ENCODE measurements around the gene ARHGAP24. TPM values are rescaled to one million over a fixed set of nuclear protein-coding genes. Genes with fewer than 3 reads are reported as not detected.
"Not testable (repeated sequence)": the region's sequence is repeated elsewhere in the genome, so short reads cannot be mapped to it uniquely, and the experiment has no call there.

Gene ARHGAP24
- total RNA-seq, 1 donor from 2014 or later, result 40.3 TPM

DNA sequence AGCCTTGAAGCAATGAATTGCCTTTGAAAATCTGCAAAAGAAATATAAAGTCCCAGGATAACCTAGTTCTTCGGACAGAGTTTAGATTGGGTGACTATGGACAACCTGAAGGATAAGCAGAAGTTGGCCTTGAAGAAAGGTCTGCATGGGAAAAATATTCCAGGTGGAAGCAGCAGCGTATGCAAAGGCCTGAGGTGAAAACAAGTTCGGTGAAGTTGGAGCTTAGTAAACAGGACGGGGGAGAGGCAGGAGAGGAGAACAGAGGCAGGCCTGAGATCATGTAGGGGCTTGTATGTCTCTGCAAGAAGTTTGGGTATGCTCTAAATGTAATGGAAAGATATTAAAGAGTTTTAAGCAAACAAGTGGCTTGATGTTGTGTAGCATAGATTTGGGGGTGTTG, 176.0 kb downstream of the ARHGAP24 start:
- DNase-seq (ENCODE audit: low read depth in 2 of 2), result no peak

DNA sequence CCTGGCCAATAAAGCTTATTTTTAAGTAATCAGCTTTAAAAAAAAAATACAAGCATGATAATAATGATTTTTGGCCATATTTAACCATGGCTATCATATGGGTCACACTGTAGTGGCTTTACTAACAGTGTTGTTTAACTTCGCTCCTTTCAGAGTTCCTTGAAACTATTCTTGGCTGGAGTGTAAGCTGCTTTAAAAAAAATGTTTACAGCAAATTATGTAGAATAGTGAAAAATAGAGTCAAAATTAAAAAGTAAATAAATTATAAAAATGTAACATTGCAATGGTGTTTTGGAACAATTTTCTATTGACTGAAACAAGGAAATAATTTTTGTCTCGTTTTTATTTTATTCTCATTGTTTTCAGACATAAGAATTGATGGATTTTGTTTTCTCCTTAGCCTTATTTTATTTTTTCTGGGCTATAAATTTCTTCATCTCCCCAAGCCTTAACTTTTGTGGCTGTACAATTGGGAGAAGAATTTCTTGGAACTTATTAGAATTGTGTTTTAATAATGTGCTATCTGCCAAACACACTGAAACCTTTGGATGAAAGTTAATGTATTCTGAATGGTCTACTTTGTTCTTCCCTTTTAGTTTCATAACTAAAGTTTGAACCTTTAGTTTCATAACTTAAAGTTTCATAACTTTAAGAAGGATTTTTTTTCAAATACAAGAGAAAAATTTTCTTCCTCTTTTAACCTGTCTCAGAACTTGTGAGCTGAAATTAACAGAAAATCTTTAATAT, 182.0 kb downstream of the ARHGAP24 start:
- DNase-seq (ENCODE audit: low read depth in 2 of 2), result no peak

DNA sequence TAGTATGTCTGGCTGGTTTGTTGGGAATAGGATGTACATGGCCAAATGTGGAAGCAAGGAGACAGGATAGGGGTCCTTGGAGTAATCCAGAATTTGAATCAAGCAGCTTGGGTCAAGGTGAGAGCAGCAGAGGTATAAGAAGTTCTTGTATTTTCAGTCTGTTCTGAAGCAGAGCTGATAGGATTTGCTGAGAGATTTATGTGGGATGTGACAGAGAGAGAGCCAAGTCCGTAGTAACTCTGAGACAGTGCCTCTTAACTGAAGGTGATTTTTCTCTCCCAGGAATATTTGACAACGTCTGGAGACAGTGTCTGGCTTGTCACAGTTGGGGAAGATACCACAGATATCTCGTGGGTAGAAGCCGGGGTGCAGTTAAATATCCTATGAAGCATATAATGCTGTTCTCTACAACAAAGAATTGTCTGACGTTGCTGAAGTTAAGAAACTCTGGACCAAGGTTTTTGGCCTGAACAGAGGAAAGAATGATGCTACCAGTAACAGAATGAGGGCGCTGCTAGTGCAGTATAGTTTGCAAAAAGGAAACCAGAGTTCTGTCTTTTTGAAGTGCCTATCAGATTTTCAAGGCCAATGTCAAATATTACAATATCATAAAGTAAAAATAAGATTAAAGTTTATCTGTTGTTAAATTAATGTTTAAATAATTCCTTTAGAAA, 184.0 kb downstream of the ARHGAP24 start:
- no peak for DNase-seq (ENCODE audit: low read depth in 2 of 2)

DNA sequence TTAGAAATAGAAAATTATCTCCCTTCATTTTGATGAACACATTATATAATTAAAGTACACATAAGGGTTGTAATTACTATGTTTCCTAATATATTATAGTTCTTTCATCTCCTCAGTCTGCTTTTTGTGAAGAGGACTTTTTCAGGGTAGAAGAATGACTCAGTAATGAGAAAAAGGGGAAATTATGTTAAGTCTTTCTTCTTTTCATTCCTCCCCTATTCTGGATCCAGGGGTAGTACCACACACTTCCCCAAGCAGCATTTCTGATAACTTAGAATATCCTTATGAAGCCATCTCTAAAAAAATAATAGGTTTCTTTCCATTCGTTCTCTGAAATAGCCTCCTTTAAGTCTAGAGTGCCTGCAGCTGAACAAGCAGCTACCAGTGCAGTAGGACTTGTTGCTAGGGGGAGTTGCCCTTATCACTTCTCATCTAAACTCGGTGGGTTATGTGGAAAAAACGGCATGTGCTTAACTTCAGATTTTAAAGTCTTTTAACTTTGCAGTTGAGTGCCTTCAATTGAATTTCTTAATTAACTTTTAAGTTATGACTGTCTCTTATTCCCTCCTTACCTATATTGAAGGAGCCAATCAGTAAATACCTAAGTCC, 184.8 kb downstream of the ARHGAP24 start:
- DNase-seq (ENCODE audit: low read depth in 2 of 2), result no peak

DNA sequence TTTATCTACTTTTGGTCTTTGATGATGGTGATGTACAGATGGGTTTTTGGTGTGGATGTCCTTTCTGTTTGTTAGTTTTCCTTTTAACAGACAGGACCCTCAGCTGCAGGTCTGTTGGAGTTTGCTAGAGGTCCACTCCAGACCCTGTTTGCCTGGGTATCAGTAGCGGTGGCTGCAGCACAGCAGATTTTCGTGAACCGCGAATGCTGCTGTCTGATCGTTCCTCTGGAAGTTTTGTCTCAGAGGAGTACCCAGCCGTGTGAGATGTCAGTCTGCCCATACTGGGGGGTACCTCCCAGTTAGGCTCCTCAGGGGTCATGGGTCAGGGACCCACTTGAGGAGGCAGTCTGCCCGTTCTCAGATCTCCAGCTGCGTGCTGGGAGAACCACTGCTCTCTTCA, 191.7 kb downstream of the ARHGAP24 start:
- DNase-seq (ENCODE audit: low read depth in 2 of 2), result not testable (repeated sequence)

DNA sequence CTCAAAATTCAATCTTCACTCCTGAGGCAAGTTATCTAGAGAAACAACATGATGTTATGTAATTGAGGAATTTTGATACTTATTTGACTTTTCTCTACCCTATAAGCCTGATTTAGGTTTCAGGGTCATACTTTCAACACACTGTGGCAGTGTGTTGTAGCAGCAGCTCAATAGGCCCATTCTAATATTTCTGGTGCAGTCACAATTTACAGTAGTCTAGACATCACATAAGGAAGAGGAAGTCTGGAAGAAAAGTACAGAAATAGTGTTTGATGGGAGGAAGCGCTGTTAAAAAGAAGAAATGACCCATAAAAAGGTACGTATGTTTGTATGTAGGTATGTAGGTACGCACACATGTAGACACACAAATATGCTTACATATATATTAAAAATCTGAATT, 194.3 kb downstream of the ARHGAP24 start:
- no peak for DNase-seq (ENCODE audit: low read depth in 2 of 2)

DNA sequence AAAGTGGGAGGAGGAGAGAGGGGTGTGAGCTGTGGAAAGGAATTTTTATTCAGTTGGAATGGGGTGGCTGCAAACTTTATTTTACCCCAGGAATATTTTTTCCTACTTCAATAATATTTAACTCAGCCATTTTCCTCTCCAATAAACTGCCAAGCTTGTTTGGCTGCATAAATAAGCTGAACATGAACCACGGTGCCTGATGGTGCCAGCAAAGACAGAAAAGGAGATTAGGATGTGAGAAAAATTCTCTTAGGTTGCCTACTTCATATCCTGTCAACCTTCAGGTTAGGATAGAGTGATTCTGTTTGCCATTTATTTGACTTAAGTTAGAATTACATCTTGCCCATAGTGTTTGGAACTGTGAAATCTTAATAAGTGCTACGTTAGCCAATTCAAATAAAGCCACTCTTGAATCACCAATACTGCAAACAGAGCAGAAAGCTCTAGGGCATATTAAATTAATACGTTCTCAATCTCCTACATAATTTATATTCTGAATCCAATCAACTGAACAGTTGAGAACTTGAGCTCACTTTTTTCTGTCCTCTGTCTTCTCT, 195.1 kb downstream of the ARHGAP24 start:
- no peak for DNase-seq (ENCODE audit: low read depth in 2 of 2)

DNA sequence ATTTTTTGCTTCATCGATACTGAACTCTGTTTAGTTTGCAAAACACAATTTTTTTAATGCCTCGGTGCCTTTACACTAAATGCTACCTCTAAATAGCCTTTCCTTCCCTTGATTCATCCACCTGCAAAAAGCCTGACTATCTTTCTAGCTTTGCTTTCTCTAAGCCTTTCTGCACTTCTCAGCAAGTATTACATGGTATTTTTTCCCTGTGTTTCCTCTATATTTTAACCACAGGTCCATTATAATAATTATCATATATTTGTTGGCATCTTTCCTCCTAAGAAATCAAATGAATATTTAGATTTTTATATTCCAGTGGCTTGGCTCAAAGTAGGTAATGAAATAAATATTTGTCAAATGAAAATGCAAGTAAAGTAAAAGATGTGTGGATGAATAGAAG, 196.2 kb downstream of the ARHGAP24 start:
- DNase-seq (ENCODE audit: low read depth in 2 of 2), result no peak

DNA sequence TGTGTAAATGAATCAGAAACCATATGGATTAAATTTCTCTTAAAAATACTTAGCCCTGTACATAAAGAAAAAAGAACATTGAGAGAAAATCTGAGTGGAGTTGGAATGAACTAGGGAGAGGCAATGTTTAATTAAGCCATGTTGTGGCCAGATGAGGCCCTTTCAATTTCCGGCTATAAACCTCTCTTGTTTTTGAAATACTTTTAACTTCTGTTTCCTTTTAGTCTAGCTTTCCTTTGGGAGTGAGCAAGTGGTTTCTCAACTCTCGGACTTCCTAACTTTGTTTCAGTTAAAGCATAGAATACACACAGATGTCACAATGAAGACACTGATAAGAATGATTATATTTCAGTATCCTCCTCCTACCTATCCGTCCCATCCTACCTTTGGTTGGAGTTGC, 197.2 kb downstream of the ARHGAP24 start:
- no peak for DNase-seq (ENCODE audit: low read depth in 2 of 2)

DNA sequence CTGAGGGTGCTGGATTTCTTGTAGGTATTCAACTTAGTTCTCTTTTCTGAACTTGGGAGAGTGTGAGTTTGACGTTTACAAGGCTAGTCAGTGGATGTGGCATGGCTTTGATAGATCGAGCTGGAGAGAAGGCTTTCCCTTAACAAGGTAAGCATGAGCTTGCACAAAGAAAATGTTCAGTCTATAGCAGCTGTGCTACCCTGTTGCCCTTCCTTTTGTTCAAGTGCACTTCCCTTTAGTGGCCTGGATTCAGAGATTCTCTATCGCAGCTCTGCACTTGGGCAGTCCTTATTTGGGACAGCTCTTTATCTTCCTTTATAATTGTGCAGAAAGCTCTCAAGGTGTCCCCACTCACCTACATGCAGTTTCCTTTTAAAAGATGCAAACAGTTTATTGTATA, 198.0 kb downstream of the ARHGAP24 start:
- DNase-seq (ENCODE audit: low read depth in 2 of 2), result no peak

DNA sequence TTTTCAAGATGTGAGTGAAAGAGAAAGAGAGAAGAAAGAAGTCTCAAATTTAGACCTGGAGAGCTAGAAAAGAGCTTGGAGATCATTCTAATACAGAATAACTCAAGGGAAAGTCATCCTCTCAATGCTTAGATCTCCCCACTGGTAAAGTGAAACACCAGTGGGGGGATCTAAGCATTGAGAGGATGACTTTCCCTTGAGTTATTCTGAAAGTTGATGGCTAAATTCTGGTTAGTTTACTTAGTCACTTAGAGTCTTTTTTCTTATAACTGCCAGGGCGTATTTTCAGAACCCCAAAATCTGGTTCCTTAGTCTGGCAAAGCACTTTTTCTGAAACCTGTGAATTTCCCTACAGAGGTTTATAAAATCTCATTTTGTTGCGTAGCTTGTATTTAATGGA, 198.6 kb downstream of the ARHGAP24 start:
- no peak for DNase-seq (ENCODE audit: low read depth in 2 of 2)

DNA sequence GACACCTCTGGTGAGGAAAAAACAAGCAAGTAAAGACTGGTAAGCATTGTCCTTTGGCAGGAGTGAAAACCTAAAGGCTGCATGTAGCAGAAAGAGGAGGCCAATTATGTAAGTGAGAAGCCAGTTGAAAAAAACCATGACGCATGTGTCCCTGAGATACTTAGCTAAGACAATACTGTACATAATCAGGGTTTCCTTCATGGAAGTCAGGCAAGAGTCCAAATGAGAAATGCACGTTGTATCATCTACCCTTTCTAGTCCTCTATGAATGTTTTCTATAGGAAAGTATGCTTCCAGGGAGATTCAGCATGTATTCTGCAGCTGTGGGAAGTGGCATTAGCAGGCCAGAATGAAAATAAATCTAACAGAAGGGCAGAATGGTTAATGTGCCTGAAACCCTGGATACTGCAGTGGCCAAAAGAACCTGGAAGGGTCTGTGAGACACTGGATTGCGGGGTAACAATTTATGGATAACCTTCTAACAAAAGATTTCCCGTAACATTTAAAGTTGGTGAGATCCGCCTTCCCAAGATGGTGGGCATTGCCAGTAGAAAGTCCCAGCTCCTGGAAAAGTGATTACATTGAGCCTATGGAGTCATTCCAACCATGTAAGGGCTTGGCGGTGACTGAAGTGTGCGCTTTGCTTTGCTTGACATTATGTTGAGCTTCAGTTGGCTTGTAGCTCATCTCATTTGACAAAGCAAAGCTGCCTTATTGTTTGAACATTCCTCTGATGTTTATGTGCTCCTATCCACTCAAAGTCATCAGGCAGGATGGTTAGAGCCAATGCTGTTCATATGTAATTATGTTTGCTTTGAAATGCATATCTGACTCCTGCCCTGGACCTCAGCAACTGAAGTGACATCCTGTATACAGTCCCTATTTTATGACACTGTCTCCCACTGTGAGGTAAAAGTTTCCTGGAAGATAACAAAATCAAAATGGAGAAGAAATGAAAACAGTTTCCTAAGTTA, 200.4 kb downstream of the ARHGAP24 start:
- no peak for DNase-seq (ENCODE audit: low read depth in 2 of 2)

DNA sequence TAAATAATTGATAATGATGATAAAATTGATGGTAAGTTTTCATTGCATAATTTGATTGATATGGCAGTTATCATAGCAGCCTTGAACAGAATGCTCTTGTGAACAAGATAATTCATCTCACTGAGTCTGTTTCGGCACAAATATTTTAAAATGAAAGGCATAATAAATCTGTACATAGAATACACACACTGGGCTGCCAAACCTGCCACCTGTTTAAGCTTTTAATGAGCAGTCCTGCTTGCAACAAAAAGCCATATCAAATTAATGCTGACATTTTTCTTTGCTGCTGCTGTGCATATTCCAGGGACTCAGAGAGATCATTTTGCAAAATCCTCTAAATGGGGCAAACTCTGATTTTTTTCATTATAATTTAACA, 201.1 kb downstream of the ARHGAP24 start:
- DNase-seq (ENCODE audit: low read depth in 2 of 2), result no peak

DNA sequence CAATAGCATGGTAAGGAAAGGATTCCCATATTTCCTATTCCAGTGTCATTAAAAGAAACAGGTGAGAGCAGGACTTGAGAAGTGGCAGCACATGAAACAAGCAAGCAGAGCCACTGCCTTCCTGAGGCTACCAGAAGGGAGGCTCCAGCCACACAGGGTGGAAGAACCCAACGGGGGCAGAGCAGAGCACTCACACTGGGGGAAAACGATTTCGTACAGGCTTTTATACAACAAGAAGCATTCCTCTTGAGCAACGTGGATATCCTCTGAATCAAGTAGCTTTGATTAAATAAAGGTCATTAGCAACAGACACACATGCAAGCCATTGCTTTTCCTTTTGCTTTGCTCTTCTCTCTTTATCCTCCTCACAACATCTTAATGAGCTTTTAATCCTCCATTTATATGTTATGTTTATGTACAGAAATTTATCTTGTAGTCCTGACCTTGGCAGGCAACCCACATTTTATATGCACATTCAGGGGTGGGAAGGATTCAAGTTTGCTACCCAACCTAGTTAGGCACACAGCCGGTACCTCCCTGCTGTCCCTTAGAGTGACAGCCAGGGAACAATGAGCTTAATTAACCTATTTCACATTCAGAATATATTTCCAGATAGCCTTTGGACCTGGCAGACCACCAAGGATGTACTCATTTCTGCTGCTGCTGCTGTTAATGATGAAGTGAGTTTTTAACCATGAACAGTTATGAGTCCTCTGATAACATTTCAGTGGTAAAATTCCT, 202.1 kb downstream of the ARHGAP24 start:
- peak in 1 of 2 donors; percentile 7 for DNase-seq (ENCODE audit: low read depth in 2 of 2)

DNA sequence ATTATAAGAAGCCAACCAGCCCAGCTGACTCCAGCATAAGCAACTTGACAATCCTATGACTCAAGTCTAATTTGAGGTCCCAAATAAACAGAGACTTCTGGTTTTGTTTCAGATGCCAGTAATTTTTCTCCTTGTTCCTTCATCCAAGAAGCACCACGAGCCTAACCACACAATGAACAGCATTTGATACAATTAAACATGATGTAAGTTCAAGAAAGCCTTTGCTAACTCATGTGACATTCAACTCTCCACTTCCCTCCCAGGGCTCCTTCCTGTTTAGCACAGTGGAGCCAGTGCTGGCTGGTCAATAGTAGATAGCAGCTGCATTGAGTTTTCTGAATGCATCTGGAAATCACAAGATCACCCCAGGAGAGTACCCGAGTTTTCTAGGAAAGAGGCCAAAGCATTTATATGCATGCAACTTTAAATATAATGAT, 206.3 kb downstream of the ARHGAP24 start:
- DNase-seq (ENCODE audit: low read depth in 2 of 2), result peak in 1 of 2 donors; percentile 19

DNA sequence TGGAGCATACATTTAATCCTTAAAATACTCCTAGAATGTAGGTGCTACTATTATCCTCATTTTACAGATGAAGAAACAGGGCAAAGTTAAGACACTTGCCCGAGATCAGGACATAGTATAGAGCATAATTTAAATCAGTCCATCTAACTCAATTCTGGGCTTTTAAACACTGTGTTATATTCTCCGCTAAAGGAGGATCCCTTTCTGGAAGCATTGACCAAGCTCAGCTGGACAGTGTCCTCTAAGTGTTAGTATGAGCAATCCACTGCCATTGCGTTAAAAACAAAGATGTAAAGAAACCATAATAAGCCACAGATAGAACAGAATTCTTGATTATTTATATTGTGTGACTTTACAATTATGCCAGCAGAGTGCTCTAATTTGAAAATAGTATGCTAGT, 207.0 kb downstream of the ARHGAP24 start:
- DNase-seq (ENCODE audit: low read depth in 2 of 2), result no peak

DNA sequence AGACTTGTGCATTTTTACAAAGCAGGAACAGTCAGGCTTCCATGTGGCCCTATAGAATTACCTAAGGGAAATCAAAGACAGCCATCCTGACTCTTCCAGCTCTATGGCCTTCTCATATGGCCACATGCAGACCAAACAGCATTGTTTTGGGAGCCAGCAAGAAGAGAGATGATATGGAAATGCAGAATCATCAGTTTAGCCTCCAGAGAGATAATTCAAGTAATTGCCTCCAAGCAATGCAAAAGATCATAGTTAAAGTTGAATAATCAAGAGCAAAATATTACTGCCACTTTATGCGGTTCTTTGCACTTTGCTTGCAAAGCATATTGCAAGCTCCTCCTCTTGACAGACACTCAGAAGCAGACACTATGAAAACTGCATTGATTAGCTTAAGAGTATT, 207.4 kb downstream of the ARHGAP24 start:
- DNase-seq (ENCODE audit: low read depth in 2 of 2), result no peak

DNA sequence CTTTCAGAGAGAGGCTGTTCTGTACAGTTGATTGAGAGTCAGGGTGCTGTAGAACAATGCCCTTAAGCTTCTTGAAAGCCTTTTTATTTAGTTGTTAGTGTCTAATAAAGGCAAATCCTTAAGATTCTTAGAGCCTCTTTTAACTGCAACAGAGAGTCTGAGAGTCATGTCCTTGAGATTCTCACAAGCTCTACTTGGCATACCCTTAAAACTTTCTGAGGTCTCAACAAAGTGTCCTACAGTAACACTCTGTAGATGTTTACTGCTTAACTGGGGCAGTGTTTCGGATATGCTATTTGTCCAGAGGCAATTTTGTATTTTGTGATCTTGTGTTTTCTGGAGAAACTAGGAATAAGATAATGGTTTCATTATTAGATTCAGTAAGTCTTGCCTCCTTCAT, 209.7 kb downstream of the ARHGAP24 start:
- no peak for DNase-seq (ENCODE audit: low read depth in 2 of 2)

DNA sequence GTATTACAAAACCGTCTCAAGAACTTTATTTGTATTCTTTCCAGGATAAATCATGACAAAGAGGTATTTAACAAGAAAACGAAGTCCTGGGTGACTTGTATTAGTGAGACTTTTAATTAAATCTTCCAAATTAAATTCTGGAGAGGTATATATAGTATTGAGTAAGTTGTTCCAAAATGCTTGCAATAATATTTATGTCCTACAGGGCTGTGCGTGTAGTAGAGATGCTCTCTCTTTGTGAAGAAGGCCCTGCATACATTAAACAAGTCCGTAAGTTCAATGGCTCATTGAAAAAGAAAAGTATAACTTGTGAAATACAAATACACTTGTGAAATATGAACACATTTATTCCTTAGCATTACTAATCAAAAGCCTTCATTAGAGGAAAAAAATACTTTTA, 211.4 kb downstream of the ARHGAP24 start:
- no peak for DNase-seq (ENCODE audit: low read depth in 2 of 2)

DNA sequence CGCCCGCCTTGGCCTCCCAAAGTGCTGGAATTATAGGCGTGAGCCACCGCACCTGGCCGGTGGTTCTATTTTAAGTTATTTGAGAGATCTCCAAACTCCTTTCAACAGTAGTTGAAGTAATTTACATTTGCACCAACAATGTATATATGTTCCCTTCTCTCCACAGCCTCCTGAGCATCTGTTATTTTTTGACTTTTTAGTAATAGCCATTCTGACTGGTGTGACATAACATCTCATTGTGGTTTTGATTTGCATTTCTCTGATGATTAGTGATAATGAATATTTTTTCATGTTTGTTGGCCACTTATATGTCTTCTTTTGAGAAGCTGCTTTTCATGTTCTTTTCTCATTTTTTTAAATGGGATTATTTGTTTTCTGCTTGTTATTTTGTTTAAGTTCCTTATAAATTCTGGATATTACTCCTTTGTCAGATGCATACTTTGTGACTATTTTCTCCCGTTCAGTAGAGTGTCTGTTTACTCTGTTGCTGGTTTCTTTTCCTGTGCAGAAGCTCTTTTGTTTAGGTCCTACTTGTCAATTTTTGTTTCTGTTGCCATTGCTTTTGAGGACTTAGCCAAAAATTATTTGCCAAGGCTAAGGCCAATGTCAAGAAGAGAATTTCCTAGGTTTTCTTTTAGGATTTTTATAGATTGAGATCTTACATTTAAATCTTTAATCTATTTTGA, 213.2 kb downstream of the ARHGAP24 start:
- DNase-seq (ENCODE audit: low read depth in 2 of 2), result no peak

Data from dermis microvascular lymphatic vessel endothelial cell (primary cell).